Testis (tissue), 2 donors: ENCODE measurements around the gene KLHDC7B.

Source experiments
- CTCF ChIP-seq, 3 experiments: fragments of 450-650 bp in 2 of 3; fragments of 200-600 bp in 1 of 3; sonication (generic) in 1 of 3; IDR thresholded peaks; one replicate each; pipeline ENCODE4 v1.5.1; 2016 to 2019; ENCODE audit warnings: antibody characterized with exemption in 3 of 3, mild to moderate bottlenecking in 2 of 3, moderate library complexity in 1 of 3
- POLR2A ChIP-seq: fragments of 450-650 bp; IDR thresholded peaks from one replicate; pipeline ENCODE4 v1.6.1; 2017; ENCODE audit warnings: antibody characterized with exemption, mild to moderate bottlenecking, moderate library complexity

DNA sequence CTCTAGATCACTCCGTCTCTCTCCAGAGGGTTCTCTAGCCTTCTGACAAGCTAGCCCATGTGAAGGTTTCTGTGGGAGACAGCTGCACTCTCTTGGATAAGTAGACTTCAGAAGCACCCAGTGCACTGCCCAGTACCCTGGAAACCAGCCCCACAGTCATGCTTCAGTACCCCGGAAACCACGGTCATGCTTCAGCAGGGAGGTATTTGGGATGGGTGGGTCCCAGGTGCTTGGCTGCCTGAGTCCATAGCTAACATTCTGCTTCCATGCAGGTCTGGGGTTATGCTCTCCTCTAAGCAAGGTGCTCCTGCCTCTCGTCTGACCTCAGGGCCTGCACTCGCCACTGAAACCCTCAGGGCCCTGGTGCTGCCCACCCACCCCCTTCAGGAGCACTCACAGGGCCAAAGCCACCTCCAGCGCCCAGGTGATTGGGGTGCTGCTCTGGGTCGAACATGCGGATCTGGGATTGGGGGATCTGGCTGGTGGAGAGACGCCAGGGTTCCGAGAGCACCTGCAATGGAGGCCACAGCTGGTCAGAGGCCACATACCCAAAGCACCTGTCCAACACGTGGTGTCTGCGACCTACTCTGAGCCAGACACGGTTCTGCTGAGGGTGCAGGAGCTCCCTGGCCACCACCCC lies 24.3 kb downstream of the KLHDC7B start:
- TF ChIP-seq CTCF (IDR thresholded peaks at IDR 0.05) (no peak), POLR2A (no peak)
